GM12891 (cell line): ENCODE measurements around the gene PROSER3.

Experiments
- POLR2A ChIP-seq: IDR thresholded peaks from 2 replicates; pipeline ENCODE4 v1.6.1; 2011; ENCODE audit warnings: low read depth, low read length, control low read depth
- SPI1 ChIP-seq: IDR thresholded peaks from 2 replicates; pipeline ENCODE4 v1.6.1; 2011; ENCODE audit warnings: low read depth, low read length, control low read depth
- TAF1 ChIP-seq: IDR thresholded peaks from 2 replicates; pipeline ENCODE4 v1.6.1; 2011; ENCODE audit warnings: low read depth, low read length, control low read depth

DNA sequence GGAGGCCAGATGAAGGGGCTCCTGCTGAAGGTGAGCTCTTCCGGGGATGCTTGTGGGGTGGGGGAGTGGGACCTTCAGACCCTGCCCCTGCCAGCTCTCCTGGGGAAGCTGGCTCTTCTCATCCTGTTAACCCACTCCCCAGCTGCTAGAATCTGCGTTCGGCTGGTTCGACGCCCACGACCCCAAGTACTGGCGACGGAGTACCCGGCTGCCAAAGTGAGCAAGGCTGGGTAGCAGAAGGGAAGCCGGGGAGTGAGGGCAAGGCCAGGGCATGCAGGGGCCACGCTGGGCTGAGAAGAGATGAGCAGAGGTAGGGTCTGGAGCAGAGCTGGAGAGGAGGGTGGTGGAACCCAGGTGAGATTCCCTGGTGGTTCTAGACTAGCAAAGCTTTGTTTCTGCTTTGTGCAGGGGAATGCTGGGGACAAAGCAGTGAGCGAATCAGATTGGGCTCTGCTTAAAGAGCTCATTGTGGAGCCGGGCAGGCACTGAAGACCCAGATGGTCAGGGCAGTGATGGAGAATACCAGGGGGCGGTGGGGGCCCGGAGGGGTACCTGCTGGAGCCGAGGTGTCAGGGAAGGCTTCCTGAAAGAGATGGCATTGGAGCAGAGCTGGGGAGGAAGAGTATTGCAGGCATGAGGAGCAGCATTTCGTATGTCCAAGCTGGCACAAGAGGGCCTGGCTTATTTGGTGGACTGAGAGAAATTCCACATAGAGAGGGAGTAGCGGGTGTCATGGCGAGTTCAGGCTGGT is 29.8 kb upstream of the PROSER3 start:
- TF ChIP-seq TAF1 (no peak), POLR2A (no peak), SPI1 (no peak)
